Liver (tissue), 9 donors: ENCODE results near the gene EBF4. TPM values are rescaled to one million over a fixed set of nuclear protein-coding genes. Genes with fewer than 3 reads are reported as not detected.

Experiments used
- DNase-seq: peaks from one replicate; pipeline ENCODE4 v3.0.0-alpha.2; 2017; ENCODE audit warnings: low spot score
- H3K27ac ChIP-seq, 2 donors: one replicate each; pipeline ENCODE4 v1.7.0; 2013; ENCODE audit warnings: inconsistent platforms in 2 of 2, low read length in 2 of 2, control low read depth in 1 of 2, low read depth in 1 of 2, mild to moderate bottlenecking in 1 of 2
- H3K27me3 ChIP-seq, 4 donors: one replicate each; pipeline versions ENCODE4 v1.6.1 to v1.7.0; 2013; ENCODE audit warnings: low read length in 3 of 4, inconsistent platforms in 1 of 4, mild to moderate bottlenecking in 1 of 4, moderate library complexity in 1 of 4; ENCODE audit not compliant: control insufficient read depth in 4 of 4, insufficient read depth in 4 of 4
- H3K36me3 ChIP-seq, 4 donors: one replicate each; pipeline versions ENCODE4 v1.6.1 to v1.7.0; 2013; ENCODE audit warnings: low read length in 3 of 4, mild to moderate bottlenecking in 3 of 4, low read depth in 1 of 4, moderate library complexity in 1 of 4; ENCODE audit not compliant: control insufficient read depth in 4 of 4, insufficient read depth in 3 of 4
- H3K4me1 ChIP-seq, 4 donors: one replicate each; pipeline versions ENCODE4 v1.6.1 to v1.7.0; 2013; ENCODE audit warnings: low read length in 3 of 4, mild to moderate bottlenecking in 3 of 4, moderate library complexity in 1 of 4; ENCODE audit not compliant: control insufficient read depth in 4 of 4, insufficient read depth in 4 of 4
- H3K4me3 ChIP-seq, 3 donors: one replicate each; pipeline versions ENCODE4 v1.6.1 to v1.7.0; 2013; ENCODE audit warnings: low read length in 3 of 3, control low read depth in 1 of 3, low read depth in 1 of 3, mild to moderate bottlenecking in 1 of 3
- H3K9ac ChIP-seq, 2 donors: one replicate each; pipeline ENCODE4 v1.7.0; 2013; ENCODE audit warnings: low read length in 2 of 2, mild to moderate bottlenecking in 2 of 2, moderate library complexity in 2 of 2, control low read depth in 1 of 2, low read depth in 1 of 2
- H3K9me3 ChIP-seq, 4 donors: one replicate each; pipeline versions ENCODE4 v1.6.1 to v1.7.0; 2013; ENCODE audit warnings: low read length in 3 of 4; ENCODE audit not compliant: control insufficient read depth in 4 of 4
- EGR1 ChIP-seq, 2 donors: IDR thresholded peaks; 2 replicates each; pipeline ENCODE4 v1.6.1; 2016 to 2018; ENCODE audit warnings: antibody characterized with exemption in 2 of 2, low read depth in 2 of 2
- FOXA1 ChIP-seq: IDR thresholded peaks from 2 replicates; pipeline ENCODE4 v1.6.1; 2016; ENCODE audit warnings: antibody characterized with exemption
- FOXA2 ChIP-seq: IDR thresholded peaks from 2 replicates; pipeline ENCODE4 v1.6.1; 2016; ENCODE audit warnings: antibody characterized with exemption
- HNF4A ChIP-seq, 2 donors: conservative IDR thresholded peaks; 2 replicates each; pipeline ENCODE4 v1.6.1; 2016; ENCODE audit warnings: antibody characterized with exemption in 2 of 2, mild to moderate bottlenecking in 2 of 2
- HNF4G ChIP-seq: IDR thresholded peaks from 2 replicates; pipeline ENCODE4 v1.6.1; 2016; ENCODE audit warnings: antibody characterized with exemption
- JUND ChIP-seq, 2 donors: IDR thresholded peaks; 2 replicates each; pipeline ENCODE4 v1.6.1; 2016; ENCODE audit warnings: antibody characterized with exemption in 2 of 2
- NR2F2 ChIP-seq: IDR thresholded peaks from 2 replicates; pipeline ENCODE4 v1.6.1; 2016; ENCODE audit warnings: antibody characterized with exemption
- RAD21 ChIP-seq, 2 donors: IDR thresholded peaks; 2 replicates each; pipeline ENCODE4 v1.6.1; 2016; ENCODE audit warnings: antibody characterized with exemption in 2 of 2, mild to moderate bottlenecking in 2 of 2
- RXRA ChIP-seq, 2 donors: IDR thresholded peaks; 2 replicates each; pipeline ENCODE4 v1.6.1; 2017 to 2018; ENCODE audit warnings: antibody characterized with exemption in 2 of 2, mild to moderate bottlenecking in 1 of 2
- SP1 ChIP-seq: IDR thresholded peaks from 2 replicates; pipeline ENCODE4 v1.6.1; 2018; ENCODE audit warnings: antibody characterized with exemption, mild to moderate bottlenecking
- TAF1 ChIP-seq: conservative IDR thresholded peaks from 2 replicates; pipeline ENCODE4 v1.6.1; 2016; ENCODE audit warnings: antibody characterized with exemption, mild to moderate bottlenecking
- YY1 ChIP-seq: IDR thresholded peaks from 2 replicates; pipeline ENCODE4 v1.6.1; 2016; ENCODE audit warnings: antibody characterized with exemption, mild to moderate bottlenecking
- WGBS: extraction: QIAGEN DNeasy Blood & Tissue Kit; methylation state at CpG from one replicate; pipeline ENCODE4 v1.1.7; 2013; 5-methylcytosine and 5-hydroxymethylcytosine counted together
- polyA plus RNA-seq, 2 donors: library from polyadenylated mRNA; stranded (reverse) in 1 of 2; unstranded in 1 of 2; fragments of 200-250 nt in 1 of 2; fragments of >200 nt in 1 of 2; fragmentation: Nextera tagmentation in 1 of 2; extraction: Ambion mirVana in 1 of 2; gene quantifications; one replicate each; pipeline versions ENCODE4 v1.2.1 to v1.2.3, GENCODE V29; 2013 to 2015
- total RNA-seq, 2 donors: library from RNA; depleted of rRNA; stranded (reverse); fragments of >200 nt; gene quantifications; one replicate each; pipeline ENCODE4 v1.2.3, GENCODE V29; 2014
- TF ChIP-seq, protein P1 (sequence below): IDR thresholded peaks from 2 replicates; pipeline ENCODE4 v1.6.1; 2016; ENCODE audit warnings: antibody characterized with exemption, mild to moderate bottlenecking
- TF ChIP-seq, protein P2 (sequence below): IDR thresholded peaks from 2 replicates; pipeline ENCODE4 v1.6.1; 2016; ENCODE audit warnings: antibody characterized with exemption
- TF ChIP-seq, protein P3 (sequence below): fragments of 150-350 bp; IDR thresholded peaks from 2 replicates; pipeline ENCODE4 v1.5.1; 2017; ENCODE audit warnings: improper control_type of control experiment, low read depth, low read length; ENCODE audit not compliant: missing input control
- TF ChIP-seq, protein P4 (sequence below): IDR thresholded peaks from 2 replicates; pipeline ENCODE4 v1.6.1; 2016; ENCODE audit warnings: antibody characterized with exemption
- TF ChIP-seq, protein P5 (sequence below): IDR thresholded peaks from 2 replicates; pipeline ENCODE4 v1.6.1; 2016; ENCODE audit warnings: antibody characterized with exemption
- donor health status: healthy.
- donor health status: healthy.
- donor health status: healthy.
- donor health status: healthy.
- donor health status: healthy.

Gene EBF4
- total and polyA plus RNA-seq, 4 donors = 2.3 to 4.0 (median 2.9) TPM

DNA sequence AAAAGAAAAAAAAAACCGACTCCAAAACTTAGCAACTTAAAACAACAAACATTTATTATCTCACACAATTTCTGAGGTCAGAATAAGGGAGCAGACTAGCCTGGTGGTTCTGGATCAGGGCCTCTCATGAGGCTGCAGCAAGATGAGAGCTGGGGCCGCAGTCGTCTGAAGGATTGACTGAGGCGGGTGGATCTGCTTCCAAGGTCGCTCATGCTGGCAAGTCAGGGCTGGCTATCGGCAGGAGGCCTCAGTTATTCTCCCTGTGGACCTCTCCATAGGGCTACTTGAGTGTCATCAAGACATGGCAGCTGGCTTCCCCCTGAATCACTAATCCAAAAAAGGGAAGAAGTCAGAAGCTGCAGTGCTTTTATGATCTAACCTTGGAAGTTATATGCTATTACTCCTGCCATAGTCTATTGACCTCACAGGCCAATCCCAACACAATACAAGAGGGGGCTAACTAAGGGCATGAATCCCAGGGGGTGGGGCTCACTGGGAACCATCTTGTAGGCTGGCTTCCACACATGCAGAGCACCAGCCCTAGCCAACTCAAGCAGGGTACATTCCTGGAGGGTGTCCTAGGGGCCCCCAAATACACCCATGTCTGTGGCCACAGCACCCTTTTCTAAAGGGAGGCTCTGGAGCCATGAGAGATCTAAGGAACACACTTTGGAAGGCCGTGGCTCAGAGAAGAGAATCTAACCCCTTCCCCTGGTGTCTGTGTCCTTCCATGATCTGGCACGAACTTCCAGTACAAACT, 11.3 kb downstream of the EBF4 start:
- H3K27ac ChIP-seq = no peak overlapping the region
- TF ChIP-seq EGR1 (IDR thresholded peaks at IDR 0.05; ENCODE audit: low read depth in 2 of 2) (no peak), HNF4G (no peak), YY1 (no peak), HNF4A (conservative IDR thresholded peaks at IDR 0.05) (no peak), TAF1 (no peak)
- no peak overlapping the region for H3K9ac ChIP-seq
- WGBS = 89% methylated on average over 8 of the region's 8 CpGs
- H3K4me3 ChIP-seq = no peak overlapping the region
- H3K36me3 ChIP-seq = no peaks in the 10 kb centered on the region
- H3K9me3 ChIP-seq = no peaks in the 10 kb centered on the region
- no peak for DNase-seq
- H3K4me1 ChIP-seq = no peaks in the 10 kb centered on the region
- H3K27me3 ChIP-seq = peaks cover 0 to 5% (median 0%) of the 10 kb centered on the region in 4 donors

DNA sequence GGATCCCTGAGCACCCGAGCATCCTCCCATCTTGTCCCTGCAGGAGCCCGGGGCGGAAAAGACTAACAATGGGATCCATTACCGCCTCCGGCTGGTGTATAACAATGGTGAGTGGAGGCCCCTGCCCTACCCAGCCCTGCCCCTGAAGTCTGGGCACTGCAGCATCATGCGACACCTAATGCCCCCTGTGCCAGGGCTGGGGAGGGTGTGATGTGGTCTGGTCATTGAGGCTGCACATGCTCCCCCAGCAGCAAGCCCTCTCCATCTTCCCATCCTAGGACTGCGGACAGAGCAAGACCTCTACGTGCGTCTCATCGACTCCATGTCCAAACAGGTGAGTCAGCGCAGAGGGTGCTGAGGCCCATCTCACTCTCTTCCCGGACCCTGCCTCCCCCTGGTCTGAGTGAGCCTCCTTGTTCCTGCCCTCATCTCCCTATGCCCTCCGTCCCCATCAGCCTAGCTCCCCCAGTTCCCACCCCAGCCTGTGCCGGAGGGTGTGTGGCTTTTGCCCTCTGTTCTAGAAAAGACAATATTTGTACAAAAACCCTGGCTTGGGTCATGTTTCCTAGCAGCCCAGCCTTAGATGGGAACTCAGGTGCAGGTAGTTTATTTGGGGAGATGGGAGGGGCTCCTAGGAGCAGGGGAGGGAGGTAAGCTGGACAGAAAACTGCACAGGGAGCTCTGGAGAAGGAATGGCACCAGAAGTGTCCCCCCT, 13.5 kb downstream of the EBF4 start:
- H3K9ac ChIP-seq = no peak overlapping the region
- no peak overlapping the region for H3K4me3 ChIP-seq
- no peak overlapping the region for H3K27ac ChIP-seq
- DNase-seq = no peak
- no peaks in the 10 kb centered on the region for H3K4me1 ChIP-seq
- 75% methylated on average over 14 of the region's 14 CpGs for WGBS
- no peaks in the 10 kb centered on the region for H3K9me3 ChIP-seq
- no peaks in the 10 kb centered on the region for H3K36me3 ChIP-seq
- TF ChIP-seq FOXA1 (no peak), HNF4A (conservative IDR thresholded peaks at IDR 0.05) (no peak), FOXA2 (no peak), HNF4G (no peak), NR2F2 (no peak), TAF1 (no peak), SP1 (no peak), YY1 (no peak), RAD21 (IDR thresholded peaks at IDR 0.05) (no peak), EGR1 (IDR thresholded peaks at IDR 0.05; ENCODE audit: low read depth in 2 of 2) (no peak), RXRA (IDR thresholded peaks at IDR 0.05) (no peak), JUND (IDR thresholded peaks at IDR 0.05) (no peak)
- TF ChIP-seq, protein P1, sequence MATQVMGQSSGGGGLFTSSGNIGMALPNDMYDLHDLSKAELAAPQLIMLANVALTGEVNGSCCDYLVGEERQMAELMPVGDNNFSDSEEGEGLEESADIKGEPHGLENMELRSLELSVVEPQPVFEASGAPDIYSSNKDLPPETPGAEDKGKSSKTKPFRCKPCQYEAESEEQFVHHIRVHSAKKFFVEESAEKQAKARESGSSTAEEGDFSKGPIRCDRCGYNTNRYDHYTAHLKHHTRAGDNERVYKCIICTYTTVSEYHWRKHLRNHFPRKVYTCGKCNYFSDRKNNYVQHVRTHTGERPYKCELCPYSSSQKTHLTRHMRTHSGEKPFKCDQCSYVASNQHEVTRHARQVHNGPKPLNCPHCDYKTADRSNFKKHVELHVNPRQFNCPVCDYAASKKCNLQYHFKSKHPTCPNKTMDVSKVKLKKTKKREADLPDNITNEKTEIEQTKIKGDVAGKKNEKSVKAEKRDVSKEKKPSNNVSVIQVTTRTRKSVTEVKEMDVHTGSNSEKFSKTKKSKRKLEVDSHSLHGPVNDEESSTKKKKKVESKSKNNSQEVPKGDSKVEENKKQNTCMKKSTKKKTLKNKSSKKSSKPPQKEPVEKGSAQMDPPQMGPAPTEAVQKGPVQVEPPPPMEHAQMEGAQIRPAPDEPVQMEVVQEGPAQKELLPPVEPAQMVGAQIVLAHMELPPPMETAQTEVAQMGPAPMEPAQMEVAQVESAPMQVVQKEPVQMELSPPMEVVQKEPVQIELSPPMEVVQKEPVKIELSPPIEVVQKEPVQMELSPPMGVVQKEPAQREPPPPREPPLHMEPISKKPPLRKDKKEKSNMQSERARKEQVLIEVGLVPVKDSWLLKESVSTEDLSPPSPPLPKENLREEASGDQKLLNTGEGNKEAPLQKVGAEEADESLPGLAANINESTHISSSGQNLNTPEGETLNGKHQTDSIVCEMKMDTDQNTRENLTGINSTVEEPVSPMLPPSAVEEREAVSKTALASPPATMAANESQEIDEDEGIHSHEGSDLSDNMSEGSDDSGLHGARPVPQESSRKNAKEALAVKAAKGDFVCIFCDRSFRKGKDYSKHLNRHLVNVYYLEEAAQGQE = no peak
- TF ChIP-seq, protein P2, sequence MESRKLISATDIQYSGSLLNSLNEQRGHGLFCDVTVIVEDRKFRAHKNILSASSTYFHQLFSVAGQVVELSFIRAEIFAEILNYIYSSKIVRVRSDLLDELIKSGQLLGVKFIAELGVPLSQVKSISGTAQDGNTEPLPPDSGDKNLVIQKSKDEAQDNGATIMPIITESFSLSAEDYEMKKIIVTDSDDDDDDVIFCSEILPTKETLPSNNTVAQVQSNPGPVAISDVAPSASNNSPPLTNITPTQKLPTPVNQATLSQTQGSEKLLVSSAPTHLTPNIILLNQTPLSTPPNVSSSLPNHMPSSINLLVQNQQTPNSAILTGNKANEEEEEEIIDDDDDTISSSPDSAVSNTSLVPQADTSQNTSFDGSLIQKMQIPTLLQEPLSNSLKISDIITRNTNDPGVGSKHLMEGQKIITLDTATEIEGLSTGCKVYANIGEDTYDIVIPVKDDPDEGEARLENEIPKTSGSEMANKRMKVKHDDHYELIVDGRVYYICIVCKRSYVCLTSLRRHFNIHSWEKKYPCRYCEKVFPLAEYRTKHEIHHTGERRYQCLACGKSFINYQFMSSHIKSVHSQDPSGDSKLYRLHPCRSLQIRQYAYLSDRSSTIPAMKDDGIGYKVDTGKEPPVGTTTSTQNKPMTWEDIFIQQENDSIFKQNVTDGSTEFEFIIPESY = no peak
- TF ChIP-seq, protein P3, sequence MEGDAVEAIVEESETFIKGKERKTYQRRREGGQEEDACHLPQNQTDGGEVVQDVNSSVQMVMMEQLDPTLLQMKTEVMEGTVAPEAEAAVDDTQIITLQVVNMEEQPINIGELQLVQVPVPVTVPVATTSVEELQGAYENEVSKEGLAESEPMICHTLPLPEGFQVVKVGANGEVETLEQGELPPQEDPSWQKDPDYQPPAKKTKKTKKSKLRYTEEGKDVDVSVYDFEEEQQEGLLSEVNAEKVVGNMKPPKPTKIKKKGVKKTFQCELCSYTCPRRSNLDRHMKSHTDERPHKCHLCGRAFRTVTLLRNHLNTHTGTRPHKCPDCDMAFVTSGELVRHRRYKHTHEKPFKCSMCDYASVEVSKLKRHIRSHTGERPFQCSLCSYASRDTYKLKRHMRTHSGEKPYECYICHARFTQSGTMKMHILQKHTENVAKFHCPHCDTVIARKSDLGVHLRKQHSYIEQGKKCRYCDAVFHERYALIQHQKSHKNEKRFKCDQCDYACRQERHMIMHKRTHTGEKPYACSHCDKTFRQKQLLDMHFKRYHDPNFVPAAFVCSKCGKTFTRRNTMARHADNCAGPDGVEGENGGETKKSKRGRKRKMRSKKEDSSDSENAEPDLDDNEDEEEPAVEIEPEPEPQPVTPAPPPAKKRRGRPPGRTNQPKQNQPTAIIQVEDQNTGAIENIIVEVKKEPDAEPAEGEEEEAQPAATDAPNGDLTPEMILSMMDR = no peak
- TF ChIP-seq, protein P4, sequence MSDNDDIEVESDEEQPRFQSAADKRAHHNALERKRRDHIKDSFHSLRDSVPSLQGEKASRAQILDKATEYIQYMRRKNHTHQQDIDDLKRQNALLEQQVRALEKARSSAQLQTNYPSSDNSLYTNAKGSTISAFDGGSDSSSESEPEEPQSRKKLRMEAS = no peak
- TF ChIP-seq, protein P5, sequence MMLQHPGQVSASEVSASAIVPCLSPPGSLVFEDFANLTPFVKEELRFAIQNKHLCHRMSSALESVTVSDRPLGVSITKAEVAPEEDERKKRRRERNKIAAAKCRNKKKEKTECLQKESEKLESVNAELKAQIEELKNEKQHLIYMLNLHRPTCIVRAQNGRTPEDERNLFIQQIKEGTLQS = no peak
- H3K27me3 ChIP-seq = peaks cover 0 to 2% (median 0%) of the 10 kb centered on the region in 4 donors
